ENCODE measurements around the gene SLC7A6.

DNA sequence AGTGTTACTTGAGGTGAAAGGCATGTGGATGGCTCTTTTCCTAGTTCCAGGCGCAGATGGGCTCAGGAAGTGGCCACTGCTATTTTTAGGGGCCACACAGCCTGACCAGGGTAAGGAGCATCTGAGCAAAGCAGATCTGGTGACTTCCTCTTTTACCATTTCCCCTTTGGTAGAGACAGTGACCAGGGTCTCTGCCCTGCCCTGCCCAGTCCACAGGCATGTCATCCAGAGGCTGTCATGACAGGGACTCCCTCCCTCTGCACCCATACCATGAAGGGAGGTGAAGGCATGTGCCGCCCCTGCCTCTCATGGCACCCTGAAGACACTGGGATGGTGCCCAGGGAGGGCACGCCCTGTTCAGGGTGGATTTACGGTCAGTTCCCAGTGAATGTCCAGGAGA is 16.9 kb upstream of the SLC7A6 start:
- TF ChIP-seq, protein P1, sequence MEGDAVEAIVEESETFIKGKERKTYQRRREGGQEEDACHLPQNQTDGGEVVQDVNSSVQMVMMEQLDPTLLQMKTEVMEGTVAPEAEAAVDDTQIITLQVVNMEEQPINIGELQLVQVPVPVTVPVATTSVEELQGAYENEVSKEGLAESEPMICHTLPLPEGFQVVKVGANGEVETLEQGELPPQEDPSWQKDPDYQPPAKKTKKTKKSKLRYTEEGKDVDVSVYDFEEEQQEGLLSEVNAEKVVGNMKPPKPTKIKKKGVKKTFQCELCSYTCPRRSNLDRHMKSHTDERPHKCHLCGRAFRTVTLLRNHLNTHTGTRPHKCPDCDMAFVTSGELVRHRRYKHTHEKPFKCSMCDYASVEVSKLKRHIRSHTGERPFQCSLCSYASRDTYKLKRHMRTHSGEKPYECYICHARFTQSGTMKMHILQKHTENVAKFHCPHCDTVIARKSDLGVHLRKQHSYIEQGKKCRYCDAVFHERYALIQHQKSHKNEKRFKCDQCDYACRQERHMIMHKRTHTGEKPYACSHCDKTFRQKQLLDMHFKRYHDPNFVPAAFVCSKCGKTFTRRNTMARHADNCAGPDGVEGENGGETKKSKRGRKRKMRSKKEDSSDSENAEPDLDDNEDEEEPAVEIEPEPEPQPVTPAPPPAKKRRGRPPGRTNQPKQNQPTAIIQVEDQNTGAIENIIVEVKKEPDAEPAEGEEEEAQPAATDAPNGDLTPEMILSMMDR (IDR thresholded peaks at IDR 0.05): no peak
- TF ChIP-seq POLR2A (IDR thresholded peaks at IDR 0.05): no peak
